Skeletal muscle satellite cell (primary cell): ENCODE data around the gene CNFN. TPM values are rescaled to one million over a fixed set of nuclear protein-coding genes. Genes with fewer than 3 reads are reported as not detected.
"Not testable (repeated sequence)": the region's sequence is repeated elsewhere in the genome, so short reads cannot be mapped to it uniquely, and the experiment has no call there.

ENCODE experiments used
- H3K27me3 ChIP-seq: 2 replicates; pipeline ENCODE4 v1.7.0; 2013; ENCODE audit warnings: low read length; ENCODE audit not compliant: control insufficient read depth, insufficient read depth
- H3K36me3 ChIP-seq: 2 replicates; pipeline ENCODE4 v1.7.0; 2013; ENCODE audit warnings: mild to moderate bottlenecking, control low read depth, low read length; ENCODE audit not compliant: insufficient read depth
- H3K4me1 ChIP-seq: 2 replicates; pipeline ENCODE4 v1.7.0; 2013; ENCODE audit warnings: low read length; ENCODE audit not compliant: control insufficient read depth, insufficient read depth
- H3K4me2 ChIP-seq: 2 replicates; pipeline ENCODE4 v1.7.0; 2013; ENCODE audit warnings: mild to moderate bottlenecking, low read length
- H3K4me3 ChIP-seq: 2 replicates; pipeline ENCODE4 v1.7.0; 2013; ENCODE audit warnings: low read length
- H3K9ac ChIP-seq: 2 replicates; pipeline ENCODE4 v1.7.0; 2013; ENCODE audit warnings: mild to moderate bottlenecking, low read depth, low read length, moderate library complexity
- H3K9me3 ChIP-seq: replicated peaks from 2 replicates; pipeline ENCODE4 v1.7.0; 2013; ENCODE audit warnings: mild to moderate bottlenecking, control low read depth, low read length
- small RNA-seq: library from RNA; depleted of rRNA; stranded (forward); fragments of <200 nt; gene quantifications from one replicate; pipeline ENCODE3, GENCODE V24; 2012

The CNFN gene

DNA sequence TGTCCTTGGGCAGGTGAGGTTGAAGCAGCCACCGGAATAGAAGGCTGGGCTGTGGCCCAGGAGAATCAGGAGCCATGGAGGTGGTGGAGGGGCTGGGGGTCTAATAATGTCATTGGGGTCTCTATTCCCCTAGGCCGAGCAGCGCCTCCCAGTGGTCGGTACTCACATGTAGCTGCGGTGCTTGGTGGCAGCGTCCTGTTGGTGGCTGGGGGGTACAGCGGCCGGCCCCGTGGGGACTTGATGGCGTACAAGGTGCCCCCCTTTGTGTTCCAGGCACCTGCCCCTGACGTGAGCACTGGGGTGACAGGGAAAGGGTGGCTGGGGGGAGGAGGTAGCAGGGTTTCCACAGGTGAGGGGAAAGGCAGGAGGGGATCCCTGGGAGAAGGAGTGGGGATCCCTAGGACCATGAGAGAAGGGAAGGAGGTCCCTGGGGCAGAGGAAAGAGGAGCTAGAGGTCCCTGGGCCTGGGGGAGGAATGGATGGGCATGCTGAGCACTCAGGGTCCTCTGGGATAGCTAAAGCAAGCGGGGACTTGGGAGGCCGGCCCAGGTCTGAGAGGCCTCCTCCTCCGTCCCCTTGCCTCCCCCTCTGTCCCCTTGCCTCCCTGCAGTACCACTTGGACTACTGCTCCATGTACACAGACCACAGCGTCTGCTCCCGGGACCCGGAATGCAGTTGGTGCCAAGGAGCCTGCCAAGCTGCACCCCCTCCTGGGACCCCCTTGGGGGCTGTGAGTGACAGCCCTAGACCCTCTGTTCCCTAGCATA lies 46.6 kb downstream of the CNFN start:
- H3K4me1 ChIP-seq, result peaks cover 3% of the 10 kb centered on the region
- no peaks in the 10 kb centered on the region for H3K9me3 ChIP-seq
- H3K4me3 ChIP-seq, result no peak overlapping the region
- peaks cover 11% of the 10 kb centered on the region for H3K36me3 ChIP-seq
- no peaks in the 10 kb centered on the region for H3K27me3 ChIP-seq
- no peak overlapping the region for H3K4me2 ChIP-seq
- no peak overlapping the region for H3K9ac ChIP-seq

DNA sequence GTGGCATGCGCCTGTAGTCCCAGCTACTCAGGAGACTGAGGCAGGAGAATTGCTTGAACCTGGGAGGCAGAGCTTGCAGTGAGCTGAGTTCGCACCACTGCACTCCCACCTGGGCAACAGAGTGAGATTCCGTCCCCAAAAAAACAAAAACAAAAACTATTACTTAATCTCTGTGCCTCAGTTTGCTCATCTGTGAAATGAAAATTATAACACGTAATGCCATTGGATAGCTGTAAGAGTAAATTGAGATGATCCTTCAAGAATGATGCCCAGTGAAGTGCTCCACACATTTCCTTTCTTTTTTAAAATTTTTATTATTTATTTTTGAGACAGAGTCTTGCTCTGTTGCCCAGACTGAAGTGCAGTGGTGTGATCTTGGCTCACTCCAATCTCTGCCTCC lies 50.2 kb downstream of the CNFN start:
- H3K36me3 ChIP-seq, H3K4me2 ChIP-seq, H3K4me3 ChIP-seq, H3K9me3 ChIP-seq, H3K4me1 ChIP-seq, H3K27me3 ChIP-seq, H3K9ac ChIP-seq: not testable (repeated sequence)

DNA sequence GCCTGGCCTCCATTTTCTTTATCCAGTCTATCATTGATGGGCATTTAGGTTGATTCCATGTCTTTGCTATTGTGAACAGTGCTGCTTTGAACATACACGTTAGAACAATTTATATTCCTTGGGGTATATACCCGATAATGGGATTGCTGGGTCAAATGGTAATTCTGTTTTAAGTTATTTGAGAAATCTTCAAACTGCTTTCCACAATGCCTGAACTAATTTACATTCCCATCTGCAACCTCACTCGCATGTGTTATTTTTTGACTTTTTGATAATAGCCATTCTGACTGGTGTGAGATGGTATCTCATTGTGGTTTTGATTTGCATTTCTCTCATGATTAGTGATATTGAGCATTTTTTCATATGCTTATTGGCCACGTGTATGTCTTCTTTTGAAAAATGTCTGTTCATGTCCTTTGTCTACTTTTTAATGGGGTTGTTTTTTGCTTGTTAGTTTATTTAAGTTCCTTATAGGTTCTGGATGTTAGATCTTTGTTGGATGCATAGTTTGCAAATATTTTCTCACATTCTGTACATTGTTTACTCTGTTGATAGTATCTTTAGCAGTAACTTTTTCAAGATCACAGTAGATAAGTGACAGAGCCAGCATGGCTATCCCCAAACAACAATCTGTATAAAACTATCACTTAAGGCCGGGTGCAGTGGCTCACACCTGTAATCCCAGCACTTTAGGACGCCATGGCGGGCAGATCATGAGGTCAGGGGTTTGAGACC lies 50.8 kb downstream of the CNFN start:
- not testable (repeated sequence) for H3K9ac ChIP-seq, H3K27me3 ChIP-seq, H3K9me3 ChIP-seq, H3K4me1 ChIP-seq, H3K4me2 ChIP-seq, H3K36me3 ChIP-seq, H3K4me3 ChIP-seq

Small RNA genes lying within 50 kb of the gene (small RNA-seq; reads per million reads assigned to genes)
- not detected for gene MIR8077
